Mononuclear cell (primary cell): ENCODE data around the gene VWA8. TPM values are rescaled to one million over a fixed set of nuclear protein-coding genes. Genes with fewer than 3 reads are reported as not detected.
"Not testable (repeated sequence)": the region's sequence is repeated elsewhere in the genome, so short reads cannot be mapped to it uniquely, and the experiment has no call there.

Experiments used
- H3K27me3 ChIP-seq: 2 replicates; pipeline ENCODE4 v1.6.0; 2011; ENCODE audit warnings: low read length, control low read depth; ENCODE audit not compliant: insufficient read depth
- H3K4me1 ChIP-seq: 2 replicates; pipeline ENCODE4 v1.5.1; 2011; ENCODE audit warnings: mild to moderate bottlenecking, low read length, control low read depth; ENCODE audit not compliant: insufficient read depth
- H3K4me3 ChIP-seq: 2 replicates; pipeline ENCODE4 v1.5.1; 2011; ENCODE audit warnings: mild to moderate bottlenecking, low read length, moderate library complexity
- H3K9me3 ChIP-seq: 2 replicates; pipeline ENCODE4 v1.5.1; 2011; ENCODE audit warnings: low read depth, mild to moderate bottlenecking, control low read depth, low read length
- total RNA-seq: library from RNA; depleted of rRNA; stranded (reverse); fragments of >200 nt; gene quantifications from one replicate; pipeline ENCODE4 v1.2.3, GENCODE V29; 2012

The VWA8 gene
- total RNA-seq, 1 donor: 18.6 TPM

DNA sequence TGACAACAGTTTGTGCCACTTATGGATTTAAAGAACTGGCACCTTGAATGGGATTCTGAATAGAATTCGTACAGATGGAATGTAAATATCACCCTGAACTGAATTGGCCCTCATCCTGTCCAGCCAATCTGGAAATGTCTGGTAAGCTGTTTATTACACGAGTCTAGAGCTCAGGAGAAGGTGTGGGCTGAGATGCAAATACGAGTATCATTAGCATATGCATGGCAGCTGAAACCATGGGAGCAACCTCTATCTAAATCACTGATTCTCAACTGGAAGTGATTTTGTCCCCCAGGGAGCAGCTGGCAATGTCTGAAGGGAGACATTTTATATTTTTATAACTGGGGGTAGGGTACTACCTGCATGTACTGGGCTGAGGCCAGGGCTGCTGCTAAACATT is 15.6 kb upstream of the VWA8 start:
- H3K27me3 ChIP-seq: no peaks in the 10 kb centered on the region
- no peaks in the 10 kb centered on the region for H3K4me1 ChIP-seq
- H3K4me3 ChIP-seq: no peak overlapping the region
- H3K9me3 ChIP-seq: no peaks in the 10 kb centered on the region

- no peaks in the 10 kb centered on the region for H3K27me3 ChIP-seq
- H3K4me1 ChIP-seq: no peaks in the 10 kb centered on the region
- no peaks in the 10 kb centered on the region for H3K9me3 ChIP-seq
- no peak overlapping the region for H3K4me3 ChIP-seq
Observed at GRCh38 chr13:41974262-41974900, 13.5 kb upstream of the VWA8 start.

- Histone ChIP-seq H3K4me1 (no peaks in the 10 kb centered on the region), H3K27me3 (no peaks in the 10 kb centered on the region), H3K9me3 (no peaks in the 10 kb centered on the region), H3K4me3 (no peak overlapping the region)
Observed at GRCh38 chr13:41973247-41973741, 12.4 kb upstream of the VWA8 start.

DNA sequence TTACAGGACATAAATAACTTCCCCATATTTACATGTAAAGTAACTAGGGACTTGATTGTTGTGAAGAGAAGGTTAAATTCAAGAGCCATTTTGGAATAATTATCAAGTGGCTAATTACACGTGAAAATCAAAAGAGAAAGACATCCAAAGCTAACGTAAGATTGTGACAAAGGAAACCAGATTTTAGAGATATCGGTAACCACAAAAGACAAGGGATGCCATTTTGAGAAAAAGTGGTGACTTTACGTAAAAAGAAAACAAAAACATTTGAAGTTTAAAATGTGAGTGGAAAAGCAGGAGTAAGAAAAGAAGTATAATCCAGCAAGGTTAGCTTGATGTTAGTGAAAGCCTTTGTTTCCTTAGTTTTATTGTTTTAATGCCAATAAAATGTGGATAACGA is 10.9 kb upstream of the VWA8 start:
- no peaks in the 10 kb centered on the region for H3K27me3 ChIP-seq
- H3K4me3 ChIP-seq: no peak overlapping the region
- no peaks in the 10 kb centered on the region for H3K9me3 ChIP-seq
- H3K4me1 ChIP-seq: no peaks in the 10 kb centered on the region

- Histone ChIP-seq H3K4me1 (no peaks in the 10 kb centered on the region), H3K27me3 (no peaks in the 10 kb centered on the region), H3K9me3 (no peaks in the 10 kb centered on the region), H3K4me3 (no peak overlapping the region)
Observed at GRCh38 chr13:41970918-41971317, 10.0 kb upstream of the VWA8 start.

- Histone ChIP-seq H3K27me3 (no peaks in the 10 kb centered on the region), H3K9me3 (no peaks in the 10 kb centered on the region), H3K4me1 (no peaks in the 10 kb centered on the region), H3K4me3 (no peak overlapping the region)
Observed at GRCh38 chr13:41970022-41970421, 9.1 kb upstream of the VWA8 start.

DNA sequence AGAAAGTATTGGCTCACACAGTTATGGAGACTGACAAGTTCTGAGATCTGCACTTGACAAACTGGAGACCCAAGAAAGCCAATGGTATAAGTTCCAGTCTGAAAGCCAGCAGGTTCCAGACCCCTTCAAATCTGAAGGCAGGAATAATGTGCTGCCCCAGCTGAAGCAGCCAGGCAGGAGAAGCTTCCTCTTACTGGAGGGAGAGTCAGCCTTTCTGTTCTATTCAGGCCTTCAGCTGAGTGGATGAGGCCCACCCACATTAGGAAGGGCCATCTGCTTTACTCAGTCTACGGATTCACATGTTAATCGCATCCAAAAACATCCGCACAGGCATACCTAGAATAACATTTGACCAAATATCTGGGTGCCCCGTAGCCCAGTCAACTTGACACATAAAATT is 8.2 kb upstream of the VWA8 start:
- Histone ChIP-seq H3K4me3 (no peak overlapping the region), H3K4me1 (no peaks in the 10 kb centered on the region), H3K9me3 (no peaks in the 10 kb centered on the region), H3K27me3 (no peaks in the 10 kb centered on the region)

- H3K27me3 ChIP-seq: no peaks in the 10 kb centered on the region
- no peaks in the 10 kb centered on the region for H3K9me3 ChIP-seq
- H3K4me1 ChIP-seq: no peaks in the 10 kb centered on the region
- H3K4me3 ChIP-seq: no peak overlapping the region
Observed at GRCh38 chr13:41966671-41967070, 5.8 kb upstream of the VWA8 start.

DNA sequence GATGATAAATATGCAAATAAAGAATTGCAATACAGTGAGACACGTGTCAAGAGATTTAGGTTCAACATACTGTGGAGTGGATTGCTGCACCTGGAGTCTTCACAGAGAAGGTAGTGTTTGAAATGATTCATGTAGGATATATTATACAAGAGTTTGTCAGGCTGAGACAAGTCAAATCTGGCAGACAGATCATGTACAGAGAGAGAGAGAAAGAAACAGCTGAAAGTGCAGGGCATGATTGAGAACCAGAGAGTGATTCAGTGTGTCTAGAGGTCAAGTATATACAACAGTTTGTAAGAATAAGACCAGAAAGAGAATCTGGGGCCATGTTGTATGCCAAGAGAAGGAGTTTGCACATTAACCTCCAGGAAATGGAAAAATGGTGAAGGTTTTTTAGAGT is 2.1 kb upstream of the VWA8 start:
- H3K27me3 ChIP-seq: no peaks in the 10 kb centered on the region
- H3K4me3 ChIP-seq: no peak overlapping the region
- H3K4me1 ChIP-seq: peaks cover 16% of the 10 kb centered on the region
- no peaks in the 10 kb centered on the region for H3K9me3 ChIP-seq

DNA sequence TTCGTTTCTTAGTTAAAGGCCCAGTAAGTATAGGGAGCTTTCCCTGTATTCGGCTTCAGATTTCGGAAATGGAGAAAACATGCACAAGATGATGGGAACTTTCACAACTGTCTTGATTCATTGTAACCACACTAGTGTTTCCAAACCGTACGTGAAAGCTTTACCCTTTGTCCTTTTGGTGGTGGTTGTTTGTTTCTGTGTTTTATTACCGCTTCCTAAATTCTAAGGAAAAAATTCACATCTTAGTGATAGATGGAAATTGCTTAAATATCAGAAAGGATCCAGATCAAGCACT is 504 bp upstream of the VWA8 start:
- Histone ChIP-seq H3K27me3 (no peaks in the 10 kb centered on the region), H3K4me3 (peak overlapping the region; percentile 59), H3K4me1 (peaks cover 16% of the 10 kb centered on the region), H3K9me3 (no peaks in the 10 kb centered on the region)

DNA sequence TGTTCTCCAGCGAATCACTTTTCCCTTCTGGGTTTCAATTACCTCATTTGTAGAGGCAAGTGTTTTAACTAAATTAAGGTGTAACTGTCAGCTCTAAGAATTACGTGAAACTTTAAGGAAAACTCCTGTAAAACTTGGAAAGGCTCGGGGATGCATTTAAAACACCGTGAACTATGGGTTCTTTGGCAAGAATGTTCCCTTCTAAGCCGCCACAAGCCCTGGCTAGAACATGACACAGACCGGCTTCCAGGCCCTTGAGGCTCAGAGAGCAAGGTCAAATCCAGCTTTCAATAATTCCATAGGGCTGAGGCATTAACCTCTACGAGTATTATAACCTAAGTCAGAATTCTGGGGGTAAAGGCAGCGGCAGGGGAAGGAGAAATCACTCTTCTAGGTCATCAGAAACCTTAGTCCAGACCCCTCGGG is 685 bp downstream of the VWA8 start:
- no peaks in the 10 kb centered on the region for H3K9me3 ChIP-seq
- peaks cover 19% of the 10 kb centered on the region for H3K4me1 ChIP-seq
- peak overlapping the region; percentile 59 for H3K4me3 ChIP-seq
- no peaks in the 10 kb centered on the region for H3K27me3 ChIP-seq

DNA sequence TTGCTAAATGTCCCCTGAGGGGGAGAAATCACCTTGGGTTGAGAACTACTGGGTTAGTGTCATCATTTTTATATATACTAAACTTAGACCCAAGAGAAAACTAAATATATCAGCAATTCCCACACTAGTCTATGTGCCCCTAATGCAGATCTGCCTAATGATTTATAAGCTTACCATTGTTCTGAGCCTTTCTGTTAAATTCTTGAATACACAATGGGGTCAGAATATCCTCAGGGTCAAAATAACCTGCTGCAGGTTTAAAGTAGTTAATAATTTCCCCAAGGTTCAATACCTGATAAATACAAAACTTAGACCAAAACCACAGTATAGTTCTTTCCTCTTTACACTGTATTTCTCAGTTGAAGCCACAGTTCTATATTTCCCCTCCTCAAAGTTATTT is 4.6 kb downstream of the VWA8 start:
- Histone ChIP-seq H3K9me3 (no peaks in the 10 kb centered on the region), H3K4me1 (peaks cover 20% of the 10 kb centered on the region), H3K27me3 (no peaks in the 10 kb centered on the region), H3K4me3 (no peak overlapping the region)

DNA sequence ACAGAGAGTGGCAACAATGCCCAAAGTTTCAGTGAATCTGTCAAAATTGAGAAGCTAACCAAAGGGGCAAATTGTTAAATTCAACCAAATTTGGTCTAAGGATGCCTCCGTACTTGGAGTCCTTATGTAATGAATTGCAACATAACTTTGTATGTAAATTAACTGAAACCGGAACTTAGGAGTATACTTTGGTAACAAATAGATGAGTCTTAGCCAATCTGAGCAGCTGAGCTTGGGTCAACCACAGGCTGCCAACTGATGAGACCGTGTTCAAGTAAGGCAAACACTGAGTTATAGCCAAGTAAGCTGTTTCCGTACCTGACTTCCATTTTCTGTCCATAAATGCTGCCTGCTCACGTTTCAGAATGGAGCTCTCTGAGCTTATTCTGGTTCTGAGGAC is 5.3 kb downstream of the VWA8 start:
- Histone ChIP-seq H3K9me3 (no peaks in the 10 kb centered on the region), H3K27me3 (no peaks in the 10 kb centered on the region), H3K4me1 (peaks cover 18% of the 10 kb centered on the region), H3K4me3 (no peak overlapping the region)

DNA sequence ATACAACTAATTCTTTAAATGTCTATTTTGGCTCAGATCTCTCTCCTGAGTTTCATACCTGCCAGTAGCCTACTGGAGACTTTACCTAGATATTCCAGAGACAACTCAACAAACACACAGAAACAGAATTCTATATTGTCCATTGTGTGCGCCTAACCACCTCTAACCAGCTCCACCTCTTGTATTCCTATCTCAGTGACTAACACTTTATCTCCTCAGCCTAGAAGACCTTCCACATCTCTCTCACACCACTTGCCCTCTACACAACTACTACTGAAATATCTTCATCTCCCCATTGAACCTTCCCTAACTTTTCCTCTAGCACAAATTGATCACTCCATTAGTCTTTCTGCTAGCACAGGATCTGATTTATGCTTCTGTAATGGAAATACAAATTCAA is 6.7 kb downstream of the VWA8 start:
- no peak overlapping the region for H3K4me3 ChIP-seq
- H3K4me1 ChIP-seq: peaks cover 6% of the 10 kb centered on the region
- H3K27me3 ChIP-seq: no peaks in the 10 kb centered on the region
- no peaks in the 10 kb centered on the region for H3K9me3 ChIP-seq

GRCh38 chr13:41952749-41953148 is 8.2 kb downstream of the VWA8 start:
- Histone ChIP-seq H3K9me3 (no peaks in the 10 kb centered on the region), H3K4me3 (no peak overlapping the region), H3K4me1 (peaks cover 6% of the 10 kb centered on the region), H3K27me3 (no peaks in the 10 kb centered on the region)

DNA sequence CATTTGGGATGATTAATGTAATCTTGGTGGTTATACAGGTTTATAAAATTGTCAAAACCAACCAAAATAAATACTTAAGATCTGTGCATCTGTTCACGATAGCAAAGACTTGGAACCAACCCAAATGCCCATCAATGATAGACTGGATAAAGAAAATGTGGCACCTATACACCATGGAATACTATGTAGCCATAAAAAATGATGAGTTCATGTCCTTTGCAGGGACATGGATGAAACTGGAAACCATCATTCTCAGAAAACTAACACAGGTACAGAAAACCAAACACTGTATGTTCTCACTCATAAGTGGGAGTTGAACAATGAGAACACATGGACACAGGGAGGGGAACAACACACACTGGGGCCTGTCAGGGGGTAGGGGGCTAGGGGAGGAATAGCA is 11.8 kb downstream of the VWA8 start:
- H3K9me3 ChIP-seq: peaks cover 12% of the 10 kb centered on the region
- H3K4me1 ChIP-seq, H3K27me3 ChIP-seq, H3K4me3 ChIP-seq: not testable (repeated sequence)
